K562 (cell line): ENCODE measurements around the gene LRRK1. TPM values are rescaled to one million over a fixed set of nuclear protein-coding genes. Genes with fewer than 3 reads are reported as not detected.

Experiments
- ATAC-seq: fragments of 200-7000 bp; cut with Tn5 transposase; 3 replicates; pipeline ENCODE4 v1.9.1; 2020; ENCODE audit warnings: moderate library complexity
- BruUV-seq: library from RNA; stranded (reverse); fragments of 400-500 nt; replicated peaks from 2 replicates; lab custom pipeline; 2021; lab: Mats Ljungman, UMichigan
- CTCF ChIA-PET: fragments of 300-600 bp; formaldehyde crosslinking; extraction: SDS; loops from one replicate; lab custom pipeline; 2021; ENCODE audit warnings: low intra/inter-chr PET ratio; lab: Yijun Ruan, JAX
- POLR2A ChIA-PET: fragments of 300-600, 350-650 bp; sonication (Branson Sonifier 250); formaldehyde crosslinking; extraction: SDS; loops from one replicate; lab custom pipeline; 2021; ENCODE audit warnings: antibody characterized with exemption, inconsistent platforms; lab: Yijun Ruan, JAX
- DNase-seq, 4 experiments: peaks; one replicate each; pipeline versions ENCODE4 v3.0.0 to v3.0.0-alpha.2; 2011 to 2018; ENCODE audit warnings: low spot score in 3 of 4, mixed read lengths in 3 of 4; ENCODE audit errors: extremely low read depth in 1 of 4
- FAIRE-seq: peaks from 2 replicates; lab custom pipeline; 2011; peaks lifted over from hg19 to GRCh38; lab: Jason Lieb, UNC
- H2AFZ ChIP-seq: 2 replicates; pipeline ENCODE4 v1.6.0; 2011; ENCODE audit warnings: low read depth, low read length, control low read depth, inconsistent platforms
- H3K27ac ChIP-seq: fragments of 200-600 bp; 3 replicates; pipeline ENCODE4 v1.8.0; 2011; ENCODE audit warnings: low read depth, mild to moderate bottlenecking, control low read depth, inconsistent platforms, low read length, moderate library complexity, mixed read lengths; ENCODE audit errors: extremely low read depth
- H3K27me3 ChIP-seq, 2 experiments: fragments of 300-600 bp in 1 of 2; 2 replicates in 1 of 2; 3 replicates in 1 of 2; pipeline versions ENCODE4 v1.6.0 to v1.8.0; 2011; ENCODE audit warnings: inconsistent platforms in 2 of 2, low read length in 2 of 2, mild to moderate bottlenecking in 1 of 2, mixed read lengths in 1 of 2, moderate library complexity in 1 of 2; ENCODE audit not compliant: control insufficient read depth in 2 of 2, insufficient read depth in 2 of 2
- H3K36me3 ChIP-seq: fragments of 300-600 bp; 3 replicates; pipeline ENCODE4 v1.8.0; 2011; ENCODE audit warnings: mild to moderate bottlenecking, low read length, inconsistent platforms; ENCODE audit not compliant: control insufficient read depth, insufficient read depth
- H3K4me1 ChIP-seq, 2 experiments: fragments of 200-600 bp in 1 of 2; replicated peaks in 1 of 2; 2 replicates in 1 of 2; 3 replicates in 1 of 2; pipeline versions ENCODE4 v1.5.1 to v1.8.0; 2011; ENCODE audit warnings: inconsistent platforms in 2 of 2, low read length in 2 of 2, mild to moderate bottlenecking in 1 of 2, mixed read lengths in 1 of 2, moderate library complexity in 1 of 2; ENCODE audit not compliant: control insufficient read depth in 2 of 2, insufficient read depth in 2 of 2
- H3K4me2 ChIP-seq: 2 replicates; pipeline ENCODE4 v1.6.1; 2011; ENCODE audit warnings: low read length, control low read depth, inconsistent platforms, mixed read lengths; ENCODE audit not compliant: insufficient read depth
- H3K4me3 ChIP-seq: fragments of 200-600 bp; sonication (generic), shearing (Covaris generic); 2 replicates; pipeline ENCODE4 v1.5.1; 2016; ENCODE audit warnings: control low read depth, inconsistent platforms
- H3K79me2 ChIP-seq: fragments of 200-600 bp; 3 replicates; pipeline ENCODE4 v1.8.0; 2011; ENCODE audit warnings: low read length, inconsistent platforms; ENCODE audit not compliant: control insufficient read depth, insufficient read depth
- H3K9ac ChIP-seq, 2 experiments: 2 replicates each; pipeline versions ENCODE4 v1.6.0 to v1.6.1; 2011; ENCODE audit warnings: low read depth in 2 of 2, low read length in 2 of 2, control low read depth in 1 of 2, inconsistent platforms in 1 of 2, mild to moderate bottlenecking in 1 of 2, mixed read lengths in 1 of 2; ENCODE audit not compliant: insufficient read depth in 1 of 2
- H3K9me1 ChIP-seq: one replicate; pipeline ENCODE4 v1.6.0; 2011; ENCODE audit warnings: inconsistent platforms, mild to moderate bottlenecking, low read length, moderate library complexity; ENCODE audit not compliant: control insufficient read depth, insufficient read depth
- H3K9me3 ChIP-seq: replicated peaks from 2 replicates; pipeline ENCODE4 v1.5.1; 2011; ENCODE audit warnings: low read depth, low read length, inconsistent platforms; ENCODE audit not compliant: control insufficient read depth, insufficient read depth
- H4K20me1 ChIP-seq: replicated peaks from 2 replicates; pipeline ENCODE4 v1.6.1; 2011; ENCODE audit warnings: low read length, inconsistent platforms, mixed read lengths; ENCODE audit not compliant: control insufficient read depth, insufficient read depth
- ARID2 ChIP-seq: fragments of 450-650 bp; IDR thresholded peaks from 2 replicates; pipeline ENCODE4 v1.6.1; 2017; ENCODE audit warnings: antibody characterized with exemption, mild to moderate bottlenecking
- ATF3 ChIP-seq, 2 experiments: fragments of 450-650 bp in 1 of 2; sonication (generic) in 1 of 2; formaldehyde crosslinking in 1 of 2; IDR thresholded peaks in 1 of 2; conservative IDR thresholded peaks in 1 of 2; 2 replicates each; pipeline versions ENCODE4 v1.6.1 to v1.8.1; 2016 to 2023; ENCODE audit warnings: mild to moderate bottlenecking in 2 of 2, moderate library complexity in 2 of 2, inconsistent platforms in 1 of 2, missing genetic modification reagents in 1 of 2
- C11orf30 ChIP-seq: fragments of 450-650 bp; IDR thresholded peaks from 2 replicates; pipeline ENCODE4 v1.6.1; 2016; ENCODE audit warnings: low read depth, mild to moderate bottlenecking
- GTF2E2 ChIP-seq: fragments of 200-800 bp; sonication (Bioruptor generic); IDR thresholded peaks from 2 replicates; pipeline ENCODE4 v1.6.1; 2016; ENCODE audit warnings: missing genetic modification characterization, missing compliant biosample characterization
- HINFP ChIP-seq: fragments of 450-650 bp; conservative IDR thresholded peaks from 2 replicates; pipeline ENCODE4 v1.6.1; 2016; ENCODE audit warnings: missing genetic modification characterization, low read depth, mild to moderate bottlenecking, control low read depth, missing compliant biosample characterization
- NEUROD1 ChIP-seq: fragments of 150-350 bp; IDR thresholded peaks from 2 replicates; pipeline ENCODE4 v1.6.1; 2014; ENCODE audit warnings: borderline replicate concordance, low read length, low read depth; ENCODE audit not compliant: partially characterized antibody
- RBFOX2 ChIP-seq: fragments of 200-400 bp; formaldehyde crosslinking; IDR thresholded peaks from 2 replicates; pipeline ENCODE4 v1.6.1; 2017; ENCODE audit warnings: low read depth, mild to moderate bottlenecking, low read length, moderate library complexity
- SREBF2 ChIP-seq: sonication (generic); formaldehyde crosslinking; IDR thresholded peaks from 2 replicates; pipeline ENCODE4 v1.4.0; 2020; ENCODE audit warnings: mild to moderate bottlenecking, missing genetic modification reagents
- ZNF324 ChIP-seq: fragments of 250-450 bp; sonication (Bioruptor Pico); IDR thresholded peaks from 2 replicates; pipeline ENCODE4 v1.4.0; 2020; ENCODE audit warnings: mild to moderate bottlenecking
- WGBS: fragments of 100-300 bp; shearing (Covaris generic); methylation state at CpG from one replicate; pipeline ENCODE4 v1.1.6; 2016; ENCODE audit warnings: low coverage, mixed read lengths; ENCODE audit not compliant: insufficient coverage; ENCODE audit errors: missing lambda C conversion rate; 5-methylcytosine and 5-hydroxymethylcytosine counted together
- in situ Hi-C: fragments of 300-500 bp; cut with MboI; formaldehyde crosslinking; loops from 4 replicates; pipeline ENCODE4 v1.15.0; 2018; ENCODE audit warnings: inconsistent platforms, mixed read lengths
- intact Hi-C: fragments of 100-400 bp; cut with micrococcal nuclease; formaldehyde crosslinking; loops from 2 replicates; pipeline ENCODE4 v1.14.2; 2022
- polyA plus RNA-seq, 8 experiments: library from polyadenylated mRNA; depleted of rRNA in 4 of 8; stranded (reverse) in 5 of 8; unstranded in 3 of 8; fragments of >200 nt; fragmentation: Nextera tagmentation in 2 of 8; fragmentation: Illumina TruSeq in 1 of 8; extraction: Ambion mirVana in 2 of 8; extraction: Trizol in 1 of 8; gene quantifications; 2 replicates each; pipeline versions ENCODE4 v1.2.1 to v1.2.3, GENCODE V29; 2011 to 2014; ENCODE audit warnings: inconsistent platforms in 1 of 8, missing spikeins in 1 of 8
- total RNA-seq, 7 experiments: library from RNA; depleted of rRNA in 6 of 7; stranded (reverse); fragments of >200 nt in 6 of 7; fragmentation: Illumina TruSeq in 2 of 7; extraction: Trizol in 2 of 7; gene quantifications; 2 replicates each; pipeline versions ENCODE4 v1.2.1 to v1.2.3, GENCODE V29; 2011 to 2021; ENCODE audit warnings: low replicate concordance in 1 of 7
- TF ChIP-seq, protein P1 (sequence below): sonication (generic); formaldehyde crosslinking; IDR thresholded peaks from 2 replicates; pipeline ENCODE4 v1.8.0; 2022; ENCODE audit warnings: mild to moderate bottlenecking, missing genetic modification reagents
- TF ChIP-seq, protein P2 (sequence below), 2 experiments: fragments of 250-450 bp in 1 of 2; fragments of 450-650 bp in 1 of 2; sonication (Bioruptor Pico) in 1 of 2; IDR thresholded peaks; 2 replicates each; pipeline versions ENCODE4 v1.6.1 to v1.8.0; 2016 to 2021; ENCODE audit warnings: mild to moderate bottlenecking in 2 of 2, moderate library complexity in 2 of 2, missing compliant biosample characterization in 1 of 2, missing genetic modification characterization in 1 of 2

Gene LRRK1
- total and polyA plus RNA-seq, 9 of the 15 experiments (the other 6 are each of a cell fraction or from before 2014, with no cell fraction given), result 0.01 to 1.5 (median 0.11) TPM

- Histone ChIP-seq H3K79me2 (no peaks in the 10 kb centered on the region), H3K27me3 (peaks cover 62 to 93% of the 10 kb centered on the region in 2 experiments), H4K20me1 (no peaks in the 10 kb centered on the region), H3K9ac (no peak overlapping the region), H3K36me3 (no peaks in the 10 kb centered on the region), H3K9me3 (no peaks in the 10 kb centered on the region), H3K27ac (no peak overlapping the region), H3K4me3 (no peak overlapping the region), H2AFZ (no peak overlapping the region), H3K4me2 (no peak overlapping the region), H3K9me1 (no peaks in the 10 kb centered on the region), H3K4me1 (peaks cover 0 to 6% of the 10 kb centered on the region in 2 experiments; a peak in 1 of 5 replicates)
- CTCF ChIA-PET, result interaction anchor here (0.6 kb wide), 1 partner anchor 39 kb away, joined by 3 read pairs; no protein-coding TSS in a partner anchor
- ATAC-seq (no peak), DNase-seq (no peak), FAIRE-seq (no peak)
- TF ChIP-seq GTF2E2, result no peak
- TF ChIP-seq ATF3 (IDR thresholded peaks at IDR 0.05), result no peak
- no peak for TF ChIP-seq ATF3 (CRISPR knock-in tag; conservative IDR thresholded peaks at IDR 0.05)
- TF ChIP-seq RBFOX2, result no peak
- TF ChIP-seq, protein P1, sequence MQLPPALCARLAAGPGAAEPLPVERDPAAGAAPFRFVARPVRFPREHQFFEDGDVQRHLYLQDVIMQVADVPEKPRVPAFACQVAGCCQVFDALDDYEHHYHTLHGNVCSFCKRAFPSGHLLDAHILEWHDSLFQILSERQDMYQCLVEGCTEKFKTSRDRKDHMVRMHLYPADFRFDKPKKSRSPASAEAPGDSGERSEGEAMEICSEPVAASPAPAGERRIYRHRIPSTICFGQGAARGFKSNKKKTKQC (CRISPR knock-in tag), result no peak
- no peak for TF ChIP-seq C11orf30
- no peak for TF ChIP-seq ARID2
- TF ChIP-seq ZNF324, result no peak
- TF ChIP-seq, protein P2, sequence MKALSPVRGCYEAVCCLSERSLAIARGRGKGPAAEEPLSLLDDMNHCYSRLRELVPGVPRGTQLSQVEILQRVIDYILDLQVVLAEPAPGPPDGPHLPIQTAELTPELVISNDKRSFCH (CRISPR knock-in tag; IDR thresholded peaks at IDR 0.05), result no peak
- TF ChIP-seq, protein P2 (tag; IDR thresholded peaks at IDR 0.05), result no peak
- TF ChIP-seq SREBF2, result no peak
- TF ChIP-seq NEUROD1, result no peak
- no peak for TF ChIP-seq HINFP (tag)
- POLR2A ChIA-PET, result interaction anchor here (0.7 kb wide), 1 partner anchor 88 kb away, joined by 4 read pairs; no protein-coding TSS in a partner anchor
- WGBS, result 5% methylated on average over 11 of the region's 13 CpGs
- in situ Hi-C loops (no loop called here), intact Hi-C loops (no loop called here)
- no TSS peak for BruUV-seq
Measured at GRCh38 chr15:101052031-101052620, 133.0 kb downstream of the LRRK1 start.
